K562 (cell line): ENCODE data around the gene NEMP2. TPM values are rescaled to one million over a fixed set of nuclear protein-coding genes. Genes with fewer than 3 reads are reported as not detected.

Source experiments
- ATAC-seq: fragments of 200-7000 bp; cut with Tn5 transposase; 3 replicates; pipeline ENCODE4 v1.9.1; 2020; ENCODE audit warnings: moderate library complexity
- BruUV-seq: library from RNA; stranded (reverse); fragments of 400-500 nt; replicated peaks from 2 replicates; lab custom pipeline; 2021; lab: Mats Ljungman, UMichigan
- CTCF ChIA-PET: fragments of 300-600 bp; formaldehyde crosslinking; extraction: SDS; loops from one replicate; lab custom pipeline; 2021; ENCODE audit warnings: low intra/inter-chr PET ratio; lab: Yijun Ruan, JAX
- POLR2A ChIA-PET: fragments of 300-600, 350-650 bp; sonication (Branson Sonifier 250); formaldehyde crosslinking; extraction: SDS; loops from one replicate; lab custom pipeline; 2021; ENCODE audit warnings: antibody characterized with exemption, inconsistent platforms; lab: Yijun Ruan, JAX
- DNase-seq, 4 experiments: peaks; one replicate each; pipeline versions ENCODE4 v3.0.0 to v3.0.0-alpha.2; 2011 to 2018; ENCODE audit warnings: low spot score in 3 of 4, mixed read lengths in 3 of 4; ENCODE audit errors: extremely low read depth in 1 of 4
- FAIRE-seq: peaks from 2 replicates; lab custom pipeline; 2011; peaks lifted over from hg19 to GRCh38; lab: Jason Lieb, UNC
- H2AFZ ChIP-seq: 2 replicates; pipeline ENCODE4 v1.6.0; 2011; ENCODE audit warnings: low read depth, low read length, control low read depth, inconsistent platforms
- H3K27ac ChIP-seq: fragments of 200-600 bp; 3 replicates; pipeline ENCODE4 v1.8.0; 2011; ENCODE audit warnings: low read depth, mild to moderate bottlenecking, control low read depth, inconsistent platforms, low read length, moderate library complexity, mixed read lengths; ENCODE audit errors: extremely low read depth
- H3K27me3 ChIP-seq, 2 experiments: fragments of 300-600 bp in 1 of 2; 2 replicates in 1 of 2; 3 replicates in 1 of 2; pipeline versions ENCODE4 v1.6.0 to v1.8.0; 2011; ENCODE audit warnings: inconsistent platforms in 2 of 2, low read length in 2 of 2, mild to moderate bottlenecking in 1 of 2, mixed read lengths in 1 of 2, moderate library complexity in 1 of 2; ENCODE audit not compliant: control insufficient read depth in 2 of 2, insufficient read depth in 2 of 2
- H3K36me3 ChIP-seq: fragments of 300-600 bp; 3 replicates; pipeline ENCODE4 v1.8.0; 2011; ENCODE audit warnings: mild to moderate bottlenecking, low read length, inconsistent platforms; ENCODE audit not compliant: control insufficient read depth, insufficient read depth
- H3K4me1 ChIP-seq, 2 experiments: fragments of 200-600 bp in 1 of 2; replicated peaks in 1 of 2; 2 replicates in 1 of 2; 3 replicates in 1 of 2; pipeline versions ENCODE4 v1.5.1 to v1.8.0; 2011; ENCODE audit warnings: inconsistent platforms in 2 of 2, low read length in 2 of 2, mild to moderate bottlenecking in 1 of 2, mixed read lengths in 1 of 2, moderate library complexity in 1 of 2; ENCODE audit not compliant: control insufficient read depth in 2 of 2, insufficient read depth in 2 of 2
- H3K4me2 ChIP-seq: 2 replicates; pipeline ENCODE4 v1.6.1; 2011; ENCODE audit warnings: low read length, control low read depth, inconsistent platforms, mixed read lengths; ENCODE audit not compliant: insufficient read depth
- H3K4me3 ChIP-seq: fragments of 200-600 bp; sonication (generic), shearing (Covaris generic); 2 replicates; pipeline ENCODE4 v1.5.1; 2016; ENCODE audit warnings: control low read depth, inconsistent platforms
- H3K79me2 ChIP-seq: fragments of 200-600 bp; 3 replicates; pipeline ENCODE4 v1.8.0; 2011; ENCODE audit warnings: low read length, inconsistent platforms; ENCODE audit not compliant: control insufficient read depth, insufficient read depth
- H3K9ac ChIP-seq, 2 experiments: 2 replicates each; pipeline versions ENCODE4 v1.6.0 to v1.6.1; 2011; ENCODE audit warnings: low read depth in 2 of 2, low read length in 2 of 2, control low read depth in 1 of 2, inconsistent platforms in 1 of 2, mild to moderate bottlenecking in 1 of 2, mixed read lengths in 1 of 2; ENCODE audit not compliant: insufficient read depth in 1 of 2
- H3K9me1 ChIP-seq: one replicate; pipeline ENCODE4 v1.6.0; 2011; ENCODE audit warnings: inconsistent platforms, mild to moderate bottlenecking, low read length, moderate library complexity; ENCODE audit not compliant: control insufficient read depth, insufficient read depth
- H3K9me3 ChIP-seq: replicated peaks from 2 replicates; pipeline ENCODE4 v1.5.1; 2011; ENCODE audit warnings: low read depth, low read length, inconsistent platforms; ENCODE audit not compliant: control insufficient read depth, insufficient read depth
- H4K20me1 ChIP-seq: replicated peaks from 2 replicates; pipeline ENCODE4 v1.6.1; 2011; ENCODE audit warnings: low read length, inconsistent platforms, mixed read lengths; ENCODE audit not compliant: control insufficient read depth, insufficient read depth
- CBX2 ChIP-seq: fragments of 200-600 bp; sonication (generic); IDR thresholded peaks from one replicate; pipeline ENCODE4 v1.6.1; 2012; ENCODE audit warnings: mild to moderate bottlenecking, low read length, inconsistent platforms; ENCODE audit not compliant: insufficient read depth, poor library complexity, severe bottlenecking
- ETV1 ChIP-seq: fragments of 450-650 bp; conservative IDR thresholded peaks from 2 replicates; pipeline ENCODE4 v1.6.1; 2016; ENCODE audit warnings: missing genetic modification characterization, control low read depth, low read depth, missing compliant biosample characterization
- FOXA3 ChIP-seq, 2 experiments: fragments of 450-650 bp in 1 of 2; sonication (generic) in 1 of 2; formaldehyde crosslinking; IDR thresholded peaks in 1 of 2; conservative IDR thresholded peaks in 1 of 2; 2 replicates each; pipeline versions ENCODE4 v1.4.0 to v1.8.0; 2020 to 2022; ENCODE audit warnings: mild to moderate bottlenecking in 2 of 2, missing genetic modification reagents in 1 of 2
- FOXK1 ChIP-seq: sonication (generic); formaldehyde crosslinking; IDR thresholded peaks from 2 replicates; pipeline ENCODE4 v1.8.0; 2022; ENCODE audit warnings: missing genetic modification reagents, mild to moderate bottlenecking, borderline replicate concordance
- HDAC1 ChIP-seq, 2 experiments: fragments of 450-650 bp; IDR thresholded peaks; 2 replicates each; pipeline ENCODE4 v1.6.1; 2016 to 2017; ENCODE audit warnings: inconsistent platforms in 1 of 2, mild to moderate bottlenecking in 1 of 2, moderate library complexity in 1 of 2
- MTA3 ChIP-seq: fragments of 450-650 bp; formaldehyde crosslinking; IDR thresholded peaks from 2 replicates; pipeline ENCODE4 v1.6.1; 2017; ENCODE audit warnings: mild to moderate bottlenecking, borderline replicate concordance
- ZNF76 ChIP-seq: fragments of 250-450 bp; sonication (Bioruptor Pico); IDR thresholded peaks from 2 replicates; pipeline ENCODE4 v1.4.0; 2020; ENCODE audit warnings: mild to moderate bottlenecking, moderate library complexity, borderline replicate concordance
- WGBS: fragments of 100-300 bp; shearing (Covaris generic); methylation state at CpG from one replicate; pipeline ENCODE4 v1.1.6; 2016; ENCODE audit warnings: low coverage, mixed read lengths; ENCODE audit not compliant: insufficient coverage; ENCODE audit errors: missing lambda C conversion rate; 5-methylcytosine and 5-hydroxymethylcytosine counted together
- in situ Hi-C: fragments of 300-500 bp; cut with MboI; formaldehyde crosslinking; loops from 4 replicates; pipeline ENCODE4 v1.15.0; 2018; ENCODE audit warnings: inconsistent platforms, mixed read lengths
- intact Hi-C: fragments of 100-400 bp; cut with micrococcal nuclease; formaldehyde crosslinking; loops from 2 replicates; pipeline ENCODE4 v1.14.2; 2022
- polyA plus RNA-seq, 8 experiments: library from polyadenylated mRNA; depleted of rRNA in 4 of 8; stranded (reverse) in 5 of 8; unstranded in 3 of 8; fragments of >200 nt; fragmentation: Nextera tagmentation in 2 of 8; fragmentation: Illumina TruSeq in 1 of 8; extraction: Ambion mirVana in 2 of 8; extraction: Trizol in 1 of 8; gene quantifications; 2 replicates each; pipeline versions ENCODE4 v1.2.1 to v1.2.3, GENCODE V29; 2011 to 2014; ENCODE audit warnings: inconsistent platforms in 1 of 8, missing spikeins in 1 of 8
- total RNA-seq, 7 experiments: library from RNA; depleted of rRNA in 6 of 7; stranded (reverse); fragments of >200 nt in 6 of 7; fragmentation: Illumina TruSeq in 2 of 7; extraction: Trizol in 2 of 7; gene quantifications; 2 replicates each; pipeline versions ENCODE4 v1.2.1 to v1.2.3, GENCODE V29; 2011 to 2021; ENCODE audit warnings: low replicate concordance in 1 of 7
- TF ChIP-seq, protein P1 (sequence below): fragments of 250-450 bp; sonication (Bioruptor Pico); IDR thresholded peaks from 2 replicates; pipeline ENCODE4 v1.4.0; 2020; ENCODE audit warnings: mild to moderate bottlenecking

NEMP2 gene
- total and polyA plus RNA-seq, 9 of the 15 experiments (the other 6 are each of a cell fraction or from before 2014, with no cell fraction given): 0.32 to 3.0 (median 1.7) TPM

DNA sequence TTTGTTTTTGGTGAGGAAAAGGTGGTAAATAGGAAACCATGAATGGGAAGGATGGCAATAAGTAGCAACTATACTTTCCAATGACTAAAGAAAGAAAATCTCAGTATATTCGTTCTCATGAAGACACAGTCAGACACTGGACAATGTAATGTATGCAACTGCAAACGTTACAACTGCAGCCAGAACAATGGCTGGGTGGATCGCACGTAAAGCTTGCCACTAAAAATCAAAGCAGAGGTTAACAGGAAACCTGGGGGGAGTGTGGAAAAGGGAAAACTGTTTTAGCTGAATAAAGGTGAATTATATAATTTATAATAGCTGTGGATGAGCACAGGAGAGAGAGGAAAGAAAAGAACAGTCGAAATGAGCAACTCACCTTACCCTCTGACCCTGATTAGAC is 33.3 kb downstream of the NEMP2 start:
- H3K9me3 ChIP-seq: no peaks in the 10 kb centered on the region
- no peak overlapping the region for H3K9ac ChIP-seq
- CTCF ChIA-PET: no interaction called here
- BruUV-seq: no TSS peak
- FAIRE-seq: no peak
- H3K4me3 ChIP-seq: no peak overlapping the region
- in situ Hi-C loops (loop anchor here (10.0 kb wide), 1 partner anchor 416 kb away; no protein-coding TSS in a partner anchor), intact Hi-C loops (no loop called here)
- no peak overlapping the region for H3K4me2 ChIP-seq
- no peaks in the 10 kb centered on the region for H3K79me2 ChIP-seq
- no peak for TF ChIP-seq CBX2
- TF ChIP-seq MTA3: no peak
- TF ChIP-seq ETV1 (tag): no peak
- no peak for TF ChIP-seq HDAC1 (IDR thresholded peaks at IDR 0.05)
- TF ChIP-seq FOXK1 (CRISPR knock-in tag): no peak
- TF ChIP-seq ZNF76 (CRISPR knock-in tag): no peak
- TF ChIP-seq, protein P1, sequence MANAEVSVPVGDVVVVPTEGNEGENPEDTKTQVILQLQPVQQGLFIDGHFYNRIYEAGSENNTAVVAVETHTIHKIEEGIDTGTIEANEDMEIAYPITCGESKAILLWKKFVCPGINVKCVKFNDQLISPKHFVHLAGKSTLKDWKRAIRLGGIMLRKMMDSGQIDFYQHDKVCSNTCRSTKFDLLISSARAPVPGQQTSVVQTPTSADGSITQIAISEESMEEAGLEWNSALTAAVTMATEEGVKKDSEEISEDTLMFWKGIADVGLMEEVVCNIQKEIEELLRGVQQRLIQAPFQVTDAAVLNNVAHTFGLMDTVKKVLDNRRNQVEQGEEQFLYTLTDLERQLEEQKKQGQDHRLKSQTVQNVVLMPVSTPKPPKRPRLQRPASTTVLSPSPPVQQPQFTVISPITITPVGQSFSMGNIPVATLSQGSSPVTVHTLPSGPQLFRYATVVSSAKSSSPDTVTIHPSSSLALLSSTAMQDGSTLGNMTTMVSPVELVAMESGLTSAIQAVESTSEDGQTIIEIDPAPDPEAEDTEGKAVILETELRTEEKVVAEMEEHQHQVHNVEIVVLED: no peak
- no peak for TF ChIP-seq FOXA3 (CRISPR knock-in tag; conservative IDR thresholded peaks at IDR 0.05 in 1 of 2, IDR thresholded peaks at IDR 0.05 in 1 of 2)
- ATAC-seq: no peak
- no peaks in the 10 kb centered on the region for H3K27me3 ChIP-seq
- POLR2A ChIA-PET: no interaction called here
- H2AFZ ChIP-seq: no peak overlapping the region
- H4K20me1 ChIP-seq: no peaks in the 10 kb centered on the region
- no peaks in the 10 kb centered on the region; the same call in 2 of the 3 replicates for H3K36me3 ChIP-seq
- 35% methylated on average over 2 of the region's 5 CpGs for WGBS
- H3K4me1 ChIP-seq: peaks cover 0 to 4% of the 10 kb centered on the region in 2 experiments; a peak in 2 of 5 replicates
- DNase-seq: no peak
- H3K27ac ChIP-seq: no peak overlapping the region
- no peaks in the 10 kb centered on the region for H3K9me1 ChIP-seq
